ENCODE results near the gene KIF27. TPM values are rescaled to one million over a fixed set of nuclear protein-coding genes. Genes with fewer than 3 reads are reported as not detected.

The KIF27 gene
- 0.96 to 1.7 TPM (median 1.4 TPM) in 5 replicates for total RNA-seq (2022; extraction: Qiagen RNA extraction; ENCODE audit: low read depth)

GRCh38 chr9:83920927-83921707 is at the start of gene KIF27:
KIF27 (minus strand) TSS chr9:83921432; CDS start chr9:83915591, 5,841 bp downstream.

GRCh38 chr9:83817356-83818278 is 103.6 kb downstream of the KIF27 start, which contains the start of gene GKAP1:
GKAP1 (minus strand) TSS chr9:83817769; CDS start chr9:83806517, 11,252 bp downstream.

Other genes with a start within 250 kb of the KIF27 start
- 103 to 128 TPM (median 111 TPM) in 5 replicates for gene UBQLN1, start 213.5 kb downstream of the KIF27 start, total RNA-seq (2022; extraction: Qiagen RNA extraction; ENCODE audit: low read depth)
- 4.5 to 6.4 TPM (median 5.5 TPM) in 5 replicates for gene GKAP1, start 103.7 kb downstream of the KIF27 start, total RNA-seq (2022; extraction: Qiagen RNA extraction; ENCODE audit: low read depth)
- gene HNRNPK, start 58.8 kb upstream of the KIF27 start, total RNA-seq (2022; extraction: Qiagen RNA extraction; ENCODE audit: low read depth): 555 to 705 TPM (median 568 TPM) in 5 replicates
- 10.2 to 15.6 TPM (median 11.4 TPM) in 5 replicates for gene RMI1, start 59.4 kb upstream of the KIF27 start, total RNA-seq (2022; extraction: Qiagen RNA extraction; ENCODE audit: low read depth)

Data from A549 treated with CpdA at 1 μM for 4 hours (cell line).